HCT116 (cell line): ENCODE results near the gene PIKFYVE. TPM values are rescaled to one million over a fixed set of nuclear protein-coding genes. Genes with fewer than 3 reads are reported as not detected.

Experiments
- ATAC-seq: fragments of 200-7000 bp; cut with Tn5 transposase; 2 replicates; pipeline ENCODE4 v1.9.1; 2020; ENCODE audit warnings: mild to moderate bottlenecking, moderate library complexity
- BruUV-seq: library from RNA; stranded (reverse); fragments of 400-500 nt; replicated peaks from 2 replicates; lab custom pipeline; 2021; lab: Mats Ljungman, UMichigan
- CTCF ChIA-PET: fragments of 300-600 bp; sonication (Branson Sonifier 250); formaldehyde crosslinking; loops from one replicate; lab custom pipeline; 2021; ENCODE audit warnings: antibody characterized with exemption; lab: Charles Lee
- POLR2A ChIA-PET: fragments of 300-600, 350-600 bp; sonication (Branson Sonifier 250); formaldehyde crosslinking; loops from one replicate; lab custom pipeline; 2021; ENCODE audit warnings: antibody characterized with exemption; lab: Charles Lee
- RAD21 ChIA-PET, 2 experiments: fragments of 300-600 bp; sonication (Branson Sonifier 250); formaldehyde crosslinking; loops; one replicate each; lab custom pipeline; 2023; ENCODE audit warnings: low total read pairs in 2 of 2; ENCODE audit not compliant: uncharacterized antibody in 2 of 2, unreplicated experiment in 2 of 2, low non-redundant PET in 1 of 2; lab: Charles Lee
- DNase-seq: peaks from one replicate; pipeline ENCODE4 v3.0.0-alpha.2; 2010; ENCODE audit warnings: low read depth, low spot score
- H2AFZ ChIP-seq: fragments of 200-600 bp; shearing (Covaris generic), sonication (generic); 2 replicates; pipeline ENCODE4 v1.6.1; 2017; ENCODE audit warnings: low read depth, mixed run types, mixed read lengths, antibody characterized with exemption, low read length; ENCODE audit not compliant: poor library complexity, severe bottlenecking
- H3K27ac ChIP-seq: 2 replicates; pipeline ENCODE4 v1.5.1; 2012; ENCODE audit warnings: low read depth, low read length
- H3K27me3 ChIP-seq: fragments of 200-600 bp; sonication (generic); 2 replicates; pipeline ENCODE4 v1.6.1; 2016; ENCODE audit warnings: mixed run types, low read length, mixed read lengths; ENCODE audit not compliant: insufficient read depth
- H3K36me3 ChIP-seq, 2 experiments: fragments of 200-500 bp in 1 of 2; fragments of 200-600 bp in 1 of 2; sonication (Bioruptor generic) in 1 of 2; sonication (generic) in 1 of 2; 2 replicates each; pipeline versions ENCODE4 v1.5.1 to v1.6.1; 2014 to 2016; ENCODE audit warnings: low read length in 2 of 2, inconsistent platforms in 1 of 2, mixed read lengths in 1 of 2, mixed run types in 1 of 2; ENCODE audit not compliant: insufficient read depth in 2 of 2, control insufficient read depth in 1 of 2
- H3K4me1 ChIP-seq, 2 experiments: fragments of 200-600 bp in 1 of 2; sonication (generic) in 1 of 2; 2 replicates each; pipeline versions ENCODE4 v1.5.1 to v1.6.1; 2012 to 2017; ENCODE audit warnings: low read length in 2 of 2, inconsistent platforms in 1 of 2, mild to moderate bottlenecking in 1 of 2, mixed read lengths in 1 of 2, mixed run types in 1 of 2, moderate library complexity in 1 of 2; ENCODE audit not compliant: insufficient read depth in 2 of 2, control insufficient read depth in 1 of 2
- H3K4me2 ChIP-seq: fragments of 200-600 bp; sonication (generic); 2 replicates; pipeline ENCODE4 v1.6.1; 2017; ENCODE audit warnings: mixed run types, low read length, mixed read lengths
- H3K4me3 ChIP-seq, 2 experiments: fragments of 200-600 bp in 1 of 2; sonication (generic) in 1 of 2; replicated peaks in 1 of 2; 2 replicates each; pipeline ENCODE4 v1.5.1; 2011 to 2016; ENCODE audit warnings: low read length in 2 of 2, control low read depth in 1 of 2, low read depth in 1 of 2, mild to moderate bottlenecking in 1 of 2, mixed read lengths in 1 of 2, mixed run types in 1 of 2
- H3K79me2 ChIP-seq: fragments of 200-600 bp; sonication (generic); 2 replicates; pipeline ENCODE4 v1.6.1; 2017; ENCODE audit warnings: mild to moderate bottlenecking, mixed run types, low read length, moderate library complexity, mixed read lengths; ENCODE audit not compliant: insufficient read depth
- H3K9ac ChIP-seq: fragments of 200-600 bp; sonication (generic); 2 replicates; pipeline ENCODE4 v1.6.1; 2016; ENCODE audit warnings: low read length, mixed read lengths
- H3K9me2 ChIP-seq: fragments of 200-600 bp; sonication (generic), shearing (Covaris generic); 2 replicates; pipeline ENCODE4 v1.6.1; 2017; ENCODE audit warnings: mixed run types, mild to moderate bottlenecking, moderate library complexity; ENCODE audit not compliant: insufficient read depth
- H3K9me3 ChIP-seq, 2 experiments: fragments of 200-500 bp in 1 of 2; fragments of 200-600 bp in 1 of 2; sonication (Bioruptor generic) in 1 of 2; sonication (generic) in 1 of 2; 2 replicates each; pipeline ENCODE4 v1.6.1; 2014 to 2017; ENCODE audit warnings: low read length in 2 of 2, mixed read lengths in 2 of 2, inconsistent platforms in 1 of 2, low read depth in 1 of 2, mild to moderate bottlenecking in 1 of 2, mixed run types in 1 of 2, moderate library complexity in 1 of 2; ENCODE audit not compliant: control insufficient read depth in 1 of 2, insufficient read depth in 1 of 2
- H4K20me1 ChIP-seq: fragments of 200-600 bp; sonication (generic), shearing (Covaris generic); 2 replicates; pipeline ENCODE4 v1.6.1; 2017; ENCODE audit warnings: mixed run types, mild to moderate bottlenecking, moderate library complexity; ENCODE audit not compliant: insufficient read depth
- ATF3 ChIP-seq: IDR thresholded peaks from 2 replicates; pipeline ENCODE4 v1.6.1; 2012
- EGR1 ChIP-seq: IDR thresholded peaks from 2 replicates; pipeline ENCODE4 v1.6.1; 2012; ENCODE audit warnings: low read depth
- JUND ChIP-seq: IDR thresholded peaks from 2 replicates; pipeline ENCODE4 v1.6.1; 2012
- MAX ChIP-seq: IDR thresholded peaks from 2 replicates; pipeline ENCODE4 v1.6.1; 2012
- POLR2AphosphoS5 ChIP-seq: IDR thresholded peaks from 2 replicates; pipeline ENCODE4 v1.6.1; 2011; ENCODE audit warnings: mild to moderate bottlenecking, low read depth, low read length, moderate library complexity
- RAD21 ChIP-seq: IDR thresholded peaks from 2 replicates; pipeline ENCODE4 v1.6.1; 2012; ENCODE audit warnings: low read depth, mild to moderate bottlenecking
- SIN3A ChIP-seq: IDR thresholded peaks from 2 replicates; pipeline ENCODE4 v1.6.1; 2012; ENCODE audit warnings: low read depth
- SP1 ChIP-seq: IDR thresholded peaks from 2 replicates; pipeline ENCODE4 v1.6.1; 2012; ENCODE audit warnings: low read depth
- TCF7L2 ChIP-seq: IDR thresholded peaks from 2 replicates; pipeline ENCODE4 v1.7.0; 2011; ENCODE audit warnings: borderline replicate concordance, inconsistent platforms; ENCODE audit not compliant: insufficient read depth, insufficient read length; ENCODE audit errors: extremely low read depth
- YY1 ChIP-seq: IDR thresholded peaks from 2 replicates; pipeline ENCODE4 v1.6.1; 2011; ENCODE audit warnings: low read length, low read depth, moderate library complexity, mild to moderate bottlenecking; ENCODE audit not compliant: insufficient replicate concordance; ENCODE audit errors: extremely low read depth
- ZFX ChIP-seq: fragments of 450-650 bp; IDR thresholded peaks from 2 replicates; pipeline ENCODE4 v1.6.1; 2017
- intact Hi-C: fragments of 100-400 bp; cut with micrococcal nuclease; formaldehyde crosslinking; loops from 2 replicates; pipeline ENCODE4 v1.10.0; 2022
- total RNA-seq: library from RNA; stranded (reverse); gene quantifications from one replicate; pipeline ENCODE4 v1.2.1, GENCODE V29; 2021; ENCODE audit not compliant: unreplicated experiment

PIKFYVE gene
- total RNA-seq, 1 experiment from 2014 or later, result 21.8 TPM

GRCh38 chr2:208234786-208235185 lies 31.3 kb upstream of the PIKFYVE start:
- CTCF ChIA-PET, result no interaction called here
- POLR2A ChIA-PET, result no interaction called here
- Histone ChIP-seq H3K27me3 (no peaks in the 10 kb centered on the region), H4K20me1 (no peaks in the 10 kb centered on the region), H3K4me3 (no peak overlapping the region), H3K9me3 (peaks cover 0 to 6% of the 10 kb centered on the region in 2 experiments; a peak in 1 of 4 replicates), H3K27ac (no peak overlapping the region), H3K4me2 (no peak overlapping the region), H3K36me3 (no peaks in the 10 kb centered on the region; a peak in 1 of 4 replicates), H3K9ac (no peak overlapping the region), H2AFZ (no peak overlapping the region), H3K9me2 (no peaks in the 10 kb centered on the region), H3K79me2 (no peaks in the 10 kb centered on the region), H3K4me1 (no peaks in the 10 kb centered on the region)
- BruUV-seq, result no TSS peak
- RAD21 ChIA-PET, result no interaction called here
- TF ChIP-seq YY1, result no peak
- TF ChIP-seq MAX, result no peak
- no peak for TF ChIP-seq SP1
- ATAC-seq (no peak), DNase-seq (no peak)
- intact Hi-C loops, result no loop called here

GRCh38 chr2:208235860-208236259 lies 30.2 kb upstream of the PIKFYVE start:
- Histone ChIP-seq H3K9me3 (peaks cover 0 to 6% of the 10 kb centered on the region in 2 experiments; a peak in 1 of 4 replicates), H3K4me1 (no peaks in the 10 kb centered on the region), H2AFZ (no peak overlapping the region), H3K9ac (no peak overlapping the region), H3K36me3 (no peaks in the 10 kb centered on the region; a peak in 1 of 4 replicates), H3K27ac (no peak overlapping the region), H3K27me3 (no peaks in the 10 kb centered on the region), H3K9me2 (no peaks in the 10 kb centered on the region), H3K4me3 (no peak overlapping the region), H3K4me2 (no peak overlapping the region), H3K79me2 (no peaks in the 10 kb centered on the region), H4K20me1 (no peaks in the 10 kb centered on the region)
- DNase-seq (no peak), ATAC-seq (no peak)
- intact Hi-C loops, result no loop called here
- ChIA-PET POLR2A (no interaction called here), RAD21 (no interaction called here), CTCF (no interaction called here)
- no TSS peak for BruUV-seq
- no peak for TF ChIP-seq SIN3A
- no peak for TF ChIP-seq ATF3
- no peak for TF ChIP-seq TCF7L2
- TF ChIP-seq RAD21, result no peak
- no peak for TF ChIP-seq EGR1
- TF ChIP-seq JUND, result no peak
- no peak for TF ChIP-seq POLR2AphosphoS5
- no peak for TF ChIP-seq ZFX
